NCI-H1092 treated with DMSO at 0.1 percent for 48 hours (cell line): Measurements from ENCODE around the gene CPS1.
A peak's percentile ranks its signal among the peaks of the same experiment; 100 is the strongest.

ENCODE experiments used
- DNase-seq: peaks from one replicate; lab custom pipeline; 2025; lab: John Stamatoyannopoulos, UW

The CPS1 gene

DNA sequence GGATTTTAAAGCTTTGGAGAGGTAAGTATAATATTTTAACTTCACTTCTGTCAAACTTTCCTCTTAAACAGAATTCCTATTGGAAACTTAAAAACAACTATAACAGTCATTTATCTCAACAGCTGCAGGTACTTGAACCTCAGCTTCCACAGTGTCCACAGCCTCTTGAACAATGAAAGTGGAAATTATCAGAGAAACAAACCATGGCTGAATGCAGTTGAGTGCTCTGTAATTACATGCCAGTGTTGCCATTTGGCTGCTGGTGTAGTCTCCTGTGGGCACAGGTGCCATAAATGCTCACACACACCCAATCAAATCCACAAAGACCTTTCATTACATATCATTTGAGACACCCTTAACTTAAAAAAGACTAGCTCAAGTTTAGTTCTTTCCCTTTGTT is 125.1 kb downstream of the CPS1 start:
- peak; percentile 93 for DNase-seq

DNA sequence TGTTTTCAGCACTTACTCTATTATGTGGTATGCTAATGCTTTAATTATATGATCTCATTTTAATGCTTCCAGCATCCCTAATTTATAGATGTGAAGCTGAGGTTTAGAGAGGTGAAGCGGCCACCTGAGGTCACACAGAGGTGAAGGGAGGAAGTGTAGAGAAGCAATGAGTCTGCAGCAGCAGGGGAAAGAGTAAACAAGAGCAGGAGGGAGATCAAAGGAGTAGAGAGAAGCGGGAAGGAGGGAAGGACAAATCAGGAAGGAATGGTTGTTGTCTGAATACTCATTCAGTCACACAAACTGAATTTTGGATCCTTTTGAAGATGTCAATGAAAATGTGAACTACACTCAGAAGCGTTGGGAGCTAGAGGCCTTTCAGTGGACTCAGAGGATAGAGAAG is 130.0 kb downstream of the CPS1 start:
- no peak for DNase-seq

- no peak for DNase-seq
These were observed 131.5 kb downstream of the CPS1 start for GRCh38 chr2:210687786-210688470.

GRCh38 chr2:210707900-210708299 is 151.5 kb downstream of the CPS1 start:
- DNase-seq = no peak

DNA sequence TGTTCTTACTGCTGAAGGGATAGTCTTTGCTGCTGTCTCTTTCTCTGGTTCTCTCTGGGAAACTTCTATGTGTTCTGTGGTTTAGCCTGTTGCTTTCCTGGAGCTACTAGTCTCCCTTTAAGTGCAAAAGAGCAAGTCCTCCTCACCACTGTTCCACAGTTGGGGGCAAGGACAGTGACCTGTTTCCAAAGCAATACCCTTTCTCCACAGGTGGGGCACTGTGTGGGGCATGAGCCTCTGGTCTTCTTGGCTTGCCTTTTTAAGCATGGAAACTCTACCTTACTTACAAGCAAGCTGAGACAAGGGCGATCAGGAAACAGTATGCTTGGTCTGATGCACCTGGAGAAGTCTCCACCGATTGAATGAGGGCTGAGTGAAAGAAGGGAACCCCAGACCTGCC is 156.7 kb downstream of the CPS1 start:
- no peak for DNase-seq

DNA sequence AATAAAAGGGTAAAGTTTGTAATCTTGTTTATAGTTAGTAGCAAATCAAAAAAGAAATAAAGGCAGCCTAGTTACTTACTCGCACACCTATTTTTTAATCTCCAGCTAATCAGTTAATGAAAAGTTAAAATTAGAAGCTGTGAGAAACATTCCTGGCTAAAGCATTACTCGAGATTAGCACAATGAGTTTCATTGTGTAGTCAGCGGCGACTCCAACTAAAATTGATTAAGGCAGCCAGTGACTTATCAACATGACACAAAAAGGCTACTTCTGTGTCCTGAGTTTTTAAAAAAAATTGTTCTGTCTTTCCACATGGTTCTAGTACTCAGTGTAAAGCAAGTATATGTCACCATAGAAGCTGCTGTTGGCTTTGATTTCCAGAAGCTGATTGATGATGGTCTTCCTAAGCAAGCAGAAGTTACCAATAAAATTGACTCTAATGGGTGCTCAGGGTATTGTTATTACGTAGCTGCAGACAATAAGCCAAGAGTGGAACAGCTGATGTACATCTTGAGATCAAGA is 159.2 kb downstream of the CPS1 start:
- DNase-seq = no peak

- DNase-seq = no peak
These were observed 162.1 kb downstream of the CPS1 start for GRCh38 chr2:210718503-210718902.

GRCh38 chr2:210722092-210722491 is 165.7 kb downstream of the CPS1 start:
- no peak for DNase-seq

DNA sequence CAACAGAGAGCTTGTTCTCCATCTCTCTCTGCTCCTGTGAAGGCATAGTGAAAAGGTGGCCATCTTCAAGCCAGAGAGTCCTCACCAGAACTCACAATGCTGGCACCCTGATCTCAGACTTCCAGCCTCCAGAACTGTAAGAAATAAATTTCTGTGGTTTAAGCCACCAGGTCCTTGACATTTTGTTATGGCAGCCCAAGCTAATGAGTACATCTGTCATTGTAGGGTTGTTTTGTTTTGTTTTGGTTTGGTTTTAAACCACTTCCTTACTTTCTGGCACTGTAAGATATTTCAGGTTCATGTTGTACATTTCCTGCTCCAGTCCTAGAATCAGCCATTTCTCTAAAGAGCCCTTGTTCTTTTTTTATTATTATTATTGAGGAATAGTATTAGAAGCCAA is 171.2 kb downstream of the CPS1 start:
- DNase-seq = no peak
